ENCODE results near the gene UGT1A10. TPM values are rescaled to one million over a fixed set of nuclear protein-coding genes. Genes with fewer than 3 reads are reported as not detected.

Gene UGT1A10
- total and polyA plus RNA-seq, 10 of the 15 experiments (the other 5 are each of a cell fraction or from before 2014, with no cell fraction given): not detected

DNA sequence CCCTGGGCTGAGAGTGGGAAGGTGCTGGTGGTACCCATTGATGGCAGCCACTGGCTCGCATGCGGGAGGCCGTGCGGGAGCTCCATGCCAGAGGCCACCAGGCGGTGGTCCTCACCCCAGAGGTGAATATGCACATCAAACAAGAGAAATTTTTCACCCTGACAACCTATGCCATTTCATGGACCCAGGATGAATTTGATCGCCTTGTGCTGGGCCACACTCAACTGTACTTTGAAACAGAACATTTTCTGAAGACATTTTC lies 111.0 kb downstream of the UGT1A10 start:
- Histone ChIP-seq H3K4me1 (ENCODE audit: control insufficient read depth, insufficient read depth, low read length) (no peaks in the 10 kb centered on the region), H3K79me2 (ENCODE audit: control insufficient read depth, insufficient read depth, low read length) (no peaks in the 10 kb centered on the region), H2AFZ (ENCODE audit: control insufficient read depth, low read depth, low read length) (no peak overlapping the region), H3K27ac (ENCODE audit: control insufficient read depth, insufficient read depth) (no peak overlapping the region), H4K20me1 (ENCODE audit: control insufficient read depth, insufficient read depth) (no peaks in the 10 kb centered on the region), H3K9me3 (replicated peaks; ENCODE audit: control insufficient read depth, insufficient read depth, low read length) (no peaks in the 10 kb centered on the region; the same call in 2 of the 3 replicates), H3K4me2 (ENCODE audit: control insufficient read depth, insufficient read depth) (no peak overlapping the region), H3K4me3 (no peak overlapping the region), H3K27me3 (replicated peaks in 1 of 2; ENCODE audit: control insufficient read depth in 2 of 2, insufficient read depth in 2 of 2, low read length in 1 of 2) (no peaks in the 10 kb centered on the region), H3K9ac (ENCODE audit: control insufficient read depth, insufficient read depth, low read length) (no peak overlapping the region), H3K36me3 (ENCODE audit: control insufficient read depth in 2 of 2, insufficient read depth in 2 of 2, low read length in 1 of 2) (no peaks in the 10 kb centered on the region)
- SMC1A ChIA-PET (ENCODE audit: uncharacterized antibody, unreplicated experiment): no interaction called here
- RAD21 ChIA-PET (ENCODE audit: unreplicated experiment): no interaction called here
- WGBS (ENCODE audit: insufficient coverage, insufficient replicate concordance, low lambda C conversion rate, missing lambda C conversion rate): 74% methylated on average over 6 of the region's 6 CpGs
- in situ Hi-C loops (cut with MboI): no loop called here
- BruUV-seq (replicated peaks): no TSS peak
- CTCF ChIA-PET: no interaction called here
- DNase-seq (ENCODE audit: low read depth, low spot score) (no peak), ATAC-seq (no peak), FAIRE-seq (no peak)
- intact Hi-C loops (cut with micrococcal nuclease; ENCODE audit: unreplicated experiment): no loop called here
- TF ChIP-seq NR2C2 (IDR thresholded peaks at IDR 0.05; ENCODE audit: borderline replicate concordance, control insufficient read depth, insufficient read length, low read depth) (no peak), NRF1 (conservative IDR thresholded peaks at IDR 0.05; ENCODE audit: low read depth, low read length) (no peak), TAF1 (IDR thresholded peaks at IDR 0.05; ENCODE audit: borderline replicate concordance, low read depth, low read length) (no peak), TARDBP (IDR thresholded peaks at IDR 0.05; ENCODE audit: borderline replicate concordance) (no peak), SMARCA5 (IDR thresholded peaks at IDR 0.05) (no peak), NBN (IDR thresholded peaks at IDR 0.05) (no peak), MYB (IDR thresholded peaks at IDR 0.05; ENCODE audit: borderline replicate concordance, low read depth, low read length) (no peak), CEBPZ (IDR thresholded peaks at IDR 0.05; ENCODE audit: low read depth, low read length) (no peak), IKZF1 (conservative IDR thresholded peaks at IDR 0.05) (no peak), LARP7 (IDR thresholded peaks at IDR 0.05) (no peak), RAD51 (IDR thresholded peaks at IDR 0.05) (no peak), IRF3 (IDR thresholded peaks at IDR 0.05) (no peak), KDM1A (IDR thresholded peaks at IDR 0.05; ENCODE audit: borderline replicate concordance) (no peak), HSF1 (IDR thresholded peaks at IDR 0.05; ENCODE audit: low read depth, low read length) (no peak)
- TF ChIP-seq, protein P1, sequence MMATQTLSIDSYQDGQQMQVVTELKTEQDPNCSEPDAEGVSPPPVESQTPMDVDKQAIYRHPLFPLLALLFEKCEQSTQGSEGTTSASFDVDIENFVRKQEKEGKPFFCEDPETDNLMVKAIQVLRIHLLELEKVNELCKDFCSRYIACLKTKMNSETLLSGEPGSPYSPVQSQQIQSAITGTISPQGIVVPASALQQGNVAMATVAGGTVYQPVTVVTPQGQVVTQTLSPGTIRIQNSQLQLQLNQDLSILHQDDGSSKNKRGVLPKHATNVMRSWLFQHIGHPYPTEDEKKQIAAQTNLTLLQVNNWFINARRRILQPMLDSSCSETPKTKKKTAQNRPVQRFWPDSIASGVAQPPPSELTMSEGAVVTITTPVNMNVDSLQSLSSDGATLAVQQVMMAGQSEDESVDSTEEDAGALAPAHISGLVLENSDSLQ (IDR thresholded peaks at IDR 0.05): no peak
- TF ChIP-seq, protein P2, sequence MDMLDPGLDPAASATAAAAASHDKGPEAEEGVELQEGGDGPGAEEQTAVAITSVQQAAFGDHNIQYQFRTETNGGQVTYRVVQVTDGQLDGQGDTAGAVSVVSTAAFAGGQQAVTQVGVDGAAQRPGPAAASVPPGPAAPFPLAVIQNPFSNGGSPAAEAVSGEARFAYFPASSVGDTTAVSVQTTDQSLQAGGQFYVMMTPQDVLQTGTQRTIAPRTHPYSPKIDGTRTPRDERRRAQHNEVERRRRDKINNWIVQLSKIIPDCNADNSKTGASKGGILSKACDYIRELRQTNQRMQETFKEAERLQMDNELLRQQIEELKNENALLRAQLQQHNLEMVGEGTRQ (IDR thresholded peaks at IDR 0.05; ENCODE audit: borderline replicate concordance, low read depth, low read length): no peak
- POLR2A ChIA-PET: no interaction called here

Measured in GM12878 (cell line).